ENCODE results near the gene TRIM29.
"Not testable (repeated sequence)": the region's sequence is repeated elsewhere in the genome, so short reads cannot be mapped to it uniquely, and the experiment has no call there.

Gene TRIM29

DNA sequence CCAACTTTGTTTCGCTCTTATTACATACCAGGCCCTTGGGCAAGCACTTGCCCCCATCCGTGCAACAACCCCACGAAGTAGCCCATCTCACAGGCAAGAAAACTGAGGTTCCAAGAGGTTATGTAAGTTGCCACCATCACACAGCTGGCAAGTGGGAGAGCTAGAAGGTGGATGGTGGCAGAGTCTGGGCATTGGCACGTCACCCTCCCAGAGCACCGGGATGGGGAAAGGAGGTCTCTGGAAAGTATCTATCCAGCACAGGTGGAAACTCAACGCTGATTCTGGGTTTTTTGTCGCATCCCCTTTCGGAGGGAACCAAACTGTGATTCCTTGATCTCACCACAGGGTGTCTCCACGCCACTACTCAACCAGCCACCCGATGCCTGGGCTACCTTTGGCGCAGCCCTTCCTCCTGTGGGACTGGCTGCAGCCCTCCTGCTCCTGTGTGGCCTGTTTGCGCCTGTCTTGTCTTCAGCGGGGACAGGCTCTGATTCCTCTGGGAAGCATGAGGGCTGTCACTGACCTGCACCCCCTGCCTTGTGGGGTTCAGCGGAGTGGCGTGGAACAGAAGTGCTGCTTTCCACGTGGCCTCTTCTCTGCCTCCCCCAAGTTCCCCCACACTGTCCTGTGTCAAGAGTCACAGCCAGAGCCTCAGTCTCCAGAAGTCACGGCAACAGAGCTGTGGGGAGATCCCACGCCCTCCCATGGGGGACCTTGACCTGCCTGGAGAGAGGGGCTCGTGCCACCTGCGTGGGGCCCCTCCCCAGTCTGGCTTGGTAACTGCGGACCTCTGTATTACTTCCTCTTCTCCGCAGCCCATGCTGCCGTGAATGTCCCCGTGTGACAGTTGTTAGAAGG is 34.4 kb upstream of the TRIM29 start:
- peak; percentile 19 to 35 for DNase-seq (ENCODE audit: low read depth in 2 of 2)

DNA sequence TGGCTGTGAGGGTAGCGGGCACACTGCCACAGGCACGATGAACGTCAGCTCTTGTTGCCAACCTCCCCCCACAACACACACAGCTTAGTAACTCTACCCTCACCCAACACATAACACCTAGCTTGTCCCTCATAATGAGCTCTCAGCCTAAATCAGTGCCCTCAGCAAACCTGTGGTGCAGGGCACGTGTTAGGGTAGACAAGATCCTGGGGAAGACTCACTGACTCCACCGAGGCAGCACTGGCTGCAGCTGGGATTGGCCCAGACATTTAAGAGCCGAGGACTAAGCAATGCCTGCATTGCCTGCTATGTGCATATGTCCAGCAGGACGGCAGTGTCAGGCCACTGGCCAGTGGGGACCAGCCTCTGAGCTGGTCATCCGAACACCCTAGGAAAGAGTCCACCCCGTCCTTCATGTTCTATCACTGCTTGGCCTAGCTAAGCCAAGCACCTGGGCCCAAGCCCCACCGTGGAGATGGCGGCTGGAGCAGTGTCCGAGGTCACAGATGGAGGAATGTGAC is 32.9 kb upstream of the TRIM29 start:
- DNase-seq (ENCODE audit: low read depth in 2 of 2): no peak

DNA sequence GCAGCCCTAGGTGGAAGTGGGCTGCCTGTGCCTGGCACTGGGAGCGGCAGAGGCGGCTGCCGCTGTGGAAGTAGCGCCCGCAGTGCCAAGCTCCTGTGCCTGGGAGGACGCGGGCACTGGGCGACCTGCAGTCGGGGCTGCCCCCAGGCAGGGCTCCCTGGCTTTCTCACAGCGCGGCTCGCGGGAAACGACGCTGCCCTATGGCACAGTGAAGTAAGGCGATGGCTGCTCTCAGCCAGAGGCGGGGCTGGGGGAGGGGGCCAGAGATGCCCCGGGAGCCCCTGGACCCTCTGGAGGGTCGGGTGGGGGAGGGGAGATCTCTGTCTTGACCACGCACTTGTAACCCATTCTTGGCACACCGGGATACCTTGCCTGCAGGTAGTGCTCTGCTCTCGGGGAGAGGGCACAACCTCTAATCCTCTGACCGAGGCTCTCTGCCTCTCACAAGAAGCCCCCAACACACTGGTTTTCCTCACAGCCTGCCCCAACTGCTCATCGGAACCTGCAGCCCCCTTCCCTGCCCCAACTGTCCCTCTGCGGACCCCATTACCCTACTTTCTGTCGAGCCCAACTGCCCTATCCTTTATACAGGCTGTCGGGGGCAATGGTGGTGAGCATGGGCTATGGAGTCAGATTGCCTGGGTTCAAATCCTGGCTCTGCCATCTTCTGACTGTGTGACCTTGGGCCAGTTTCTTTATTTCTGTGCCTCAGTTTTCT is 32.2 kb upstream of the TRIM29 start:
- DNase-seq (ENCODE audit: low read depth in 2 of 2): no peak

- peak; percentile 24 to 56 for DNase-seq (ENCODE audit: low read depth in 2 of 2)
Observed at GRCh38 chr11:120168960-120169681, 31.2 kb upstream of the TRIM29 start.

GRCh38 chr11:120168108-120168959 is 30.4 kb upstream of the TRIM29 start:
- DNase-seq (ENCODE audit: low read depth in 2 of 2): no peak

- no peak for DNase-seq (ENCODE audit: low read depth in 2 of 2)
Observed at GRCh38 chr11:120167659-120168058, 29.7 kb upstream of the TRIM29 start.

GRCh38 chr11:120160436-120160835 is 22.5 kb upstream of the TRIM29 start:
- no peak for DNase-seq (ENCODE audit: low read depth in 2 of 2)

DNA sequence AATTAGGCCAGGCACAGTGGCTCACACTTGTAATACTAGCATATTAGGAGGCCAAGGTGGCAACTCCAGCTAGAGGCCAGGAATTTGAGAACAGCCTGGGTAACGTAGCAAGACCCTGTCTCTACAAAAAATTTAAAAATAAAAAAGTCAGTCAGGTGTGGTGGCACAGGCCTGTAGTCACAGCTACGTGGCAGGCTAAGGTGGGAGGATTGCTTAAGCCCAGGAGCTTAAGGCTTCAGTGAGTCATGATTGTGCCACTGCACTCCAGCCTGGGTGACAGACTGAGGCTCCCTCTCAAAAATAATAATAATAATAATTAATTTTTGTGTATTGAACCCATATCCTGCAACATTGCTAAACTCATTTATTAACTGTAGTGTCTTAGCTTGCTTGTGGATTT is 15.3 kb upstream of the TRIM29 start:
- DNase-seq (ENCODE audit: low read depth in 2 of 2): no peak

- no peak for DNase-seq (ENCODE audit: low read depth in 2 of 2)
Observed at GRCh38 chr11:120151536-120151935, 13.6 kb upstream of the TRIM29 start.

DNA sequence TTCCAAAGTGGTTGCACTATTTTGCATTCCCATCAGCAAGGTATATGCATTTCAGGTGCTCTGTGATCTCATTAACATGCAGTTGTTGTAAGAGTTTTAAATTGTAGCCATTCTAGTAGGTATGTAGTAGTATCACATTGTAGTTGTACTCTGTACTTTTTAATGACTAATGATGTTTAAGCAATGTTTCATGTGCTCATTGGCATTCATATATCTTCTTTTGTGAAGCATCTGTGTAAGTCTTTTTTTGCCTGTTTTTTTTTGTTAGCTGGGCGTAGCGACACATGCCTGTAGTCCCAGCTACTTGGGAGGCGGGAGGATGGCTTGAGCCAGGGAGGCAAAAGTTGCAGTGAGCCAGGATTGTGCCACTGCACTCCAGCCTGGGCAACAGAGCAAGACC is 11.3 kb upstream of the TRIM29 start:
- DNase-seq (ENCODE audit: low read depth in 2 of 2): no peak

- DNase-seq (ENCODE audit: low read depth in 2 of 2): no peak
Observed at GRCh38 chr11:120147950-120148270, 10.0 kb upstream of the TRIM29 start.

DNA sequence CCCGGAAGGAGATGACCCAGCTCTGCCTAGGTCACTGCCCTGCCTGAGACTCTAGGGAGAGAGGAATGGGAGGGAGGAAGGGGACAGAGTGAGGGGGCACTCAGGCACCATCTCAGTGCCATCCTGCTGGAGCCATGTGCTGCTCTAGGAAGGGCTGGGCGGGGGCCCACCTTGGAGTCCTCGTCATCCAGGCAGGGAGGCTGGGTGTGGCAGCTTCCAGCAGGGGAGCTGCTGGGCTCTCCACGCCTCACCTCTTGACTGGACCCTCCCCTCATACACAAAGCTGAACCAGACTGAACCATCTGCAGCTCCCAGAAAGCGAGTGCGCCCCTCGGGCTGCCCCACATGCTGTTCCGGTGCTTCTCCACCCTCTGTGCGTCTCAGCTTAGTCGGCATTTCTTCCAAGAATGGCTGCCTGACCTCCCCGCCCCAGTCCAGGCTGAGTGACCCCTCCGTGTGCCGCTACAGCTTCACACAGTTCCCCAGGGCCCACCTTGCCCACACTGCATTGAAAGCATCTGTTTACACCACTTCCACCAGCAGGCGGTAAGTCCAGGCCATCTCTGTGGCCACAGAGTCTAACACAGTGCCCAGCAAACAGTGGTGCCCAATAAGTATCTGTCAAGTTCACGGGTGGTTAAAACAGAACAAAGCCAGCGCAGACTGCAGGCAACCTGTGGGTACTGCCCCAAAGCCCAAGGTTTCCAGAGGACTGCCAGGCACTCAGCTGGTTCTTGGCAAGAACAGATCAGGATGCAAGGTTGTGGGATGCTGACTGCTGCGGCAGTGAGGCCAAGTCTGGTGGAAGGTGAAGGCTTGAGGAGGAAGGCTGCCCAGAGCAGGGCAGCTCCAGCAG is 9.4 kb upstream of the TRIM29 start:
- no peak for DNase-seq (ENCODE audit: low read depth in 2 of 2)

DNA sequence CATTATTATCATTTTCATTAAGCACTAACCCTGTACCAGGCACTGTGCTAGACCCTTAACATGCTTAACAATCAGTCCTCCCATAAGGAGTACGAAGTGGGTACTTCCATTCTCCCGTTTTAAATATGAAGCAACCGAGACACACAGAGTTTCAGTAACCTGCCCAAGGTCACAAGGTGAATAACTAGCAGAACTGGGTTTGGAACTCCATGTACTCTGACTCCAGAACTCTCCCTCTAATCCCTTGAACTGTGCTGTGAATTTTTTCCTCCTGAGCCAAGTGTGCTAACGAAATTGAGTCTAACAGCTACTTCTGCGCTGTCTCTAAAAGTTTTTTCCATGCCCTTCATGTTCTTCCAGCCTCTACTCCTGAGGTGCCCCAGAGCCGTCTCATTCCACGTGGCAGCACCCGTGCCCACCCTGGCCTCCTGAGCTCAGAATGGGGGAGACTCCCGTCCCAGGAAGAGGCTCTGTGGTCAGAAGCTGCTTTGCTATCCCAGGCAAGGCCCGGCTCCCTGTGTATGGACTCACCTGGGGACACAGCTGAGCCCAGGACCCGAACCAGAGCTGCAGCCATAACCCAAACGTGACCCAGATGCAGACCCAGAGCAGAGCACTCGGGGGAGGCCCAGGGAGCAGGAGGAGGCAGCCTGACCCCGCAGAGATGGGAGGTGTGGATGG is 8.6 kb upstream of the TRIM29 start:
- no peak for DNase-seq (ENCODE audit: low read depth in 2 of 2)

DNA sequence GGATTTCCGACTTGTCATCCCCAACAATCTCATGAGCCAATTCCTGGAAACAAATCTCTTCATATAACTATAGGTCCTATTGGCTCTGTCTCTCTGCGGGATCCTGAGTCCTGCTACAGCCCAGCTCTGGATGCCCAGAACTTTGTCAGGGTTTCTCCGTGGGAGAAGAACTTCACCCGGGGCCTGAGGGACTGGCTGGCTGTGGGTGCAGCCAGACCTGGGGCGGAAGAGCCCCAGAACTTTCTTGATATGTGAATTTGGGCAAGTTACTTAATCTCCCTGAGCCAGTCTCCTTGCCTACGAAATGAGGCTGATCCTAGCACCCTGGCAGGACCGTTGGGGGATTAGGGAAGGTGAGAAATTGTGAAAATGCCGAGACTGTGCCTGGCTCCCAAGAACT is 6.6 kb upstream of the TRIM29 start:
- no peak for DNase-seq (ENCODE audit: low read depth in 2 of 2)

DNA sequence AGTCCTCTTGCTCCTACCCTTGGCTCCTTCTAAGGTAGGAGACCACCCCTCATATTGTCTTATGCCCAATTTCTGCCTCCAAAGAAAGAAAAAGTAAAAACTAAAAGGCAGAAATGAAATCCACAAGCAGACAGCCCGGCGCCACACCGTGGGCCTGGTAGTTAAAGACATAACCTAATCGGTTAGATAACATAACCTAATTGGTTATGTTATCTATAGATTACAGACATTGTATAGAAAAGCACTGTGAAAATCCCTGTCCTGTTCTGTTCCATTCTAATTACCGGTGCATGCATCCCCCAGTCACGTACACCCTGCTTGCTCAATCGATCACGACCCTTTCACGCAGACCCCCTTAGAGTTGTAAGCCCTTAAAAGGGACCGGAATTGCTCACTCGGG is 5.6 kb upstream of the TRIM29 start:
- DNase-seq (ENCODE audit: low read depth in 2 of 2): not testable (repeated sequence)

GRCh38 chr11:120142441-120143100 is 4.7 kb upstream of the TRIM29 start:
- DNase-seq (ENCODE audit: low read depth in 2 of 2): no peak

GRCh38 chr11:120141768-120142423 is 4.0 kb upstream of the TRIM29 start:
- no peak for DNase-seq (ENCODE audit: low read depth in 2 of 2)

GRCh38 chr11:120141113-120141767 is 3.3 kb upstream of the TRIM29 start:
- DNase-seq (ENCODE audit: low read depth in 2 of 2): no peak
